SK-MEL-5 (cell line): ENCODE results near the gene SERTAD2. TPM values are rescaled to one million over a fixed set of nuclear protein-coding genes. Genes with fewer than 3 reads are reported as not detected.
A peak's percentile ranks its signal among the peaks of the same experiment; 100 is the strongest.

Source experiments
- DNase-seq: peaks from one replicate; pipeline ENCODE4 v3.0.0-alpha.2; 2016; ENCODE audit warnings: low read depth, low spot score
- in situ Hi-C: cut with HindIII; loops from 2 replicates; pipeline ENCODE4 v1.10.0; 2016; ENCODE audit warnings: low sequenced_read_pairs, high pct_unique_total_duplicates, low pct_unique_long_range_greater_than_20kb
- total RNA-seq: library from RNA; depleted of rRNA; stranded (reverse); fragments of >200 nt; shearing (Covaris generic); gene quantifications from 2 replicates; pipeline ENCODE4 v1.2.3, GENCODE V29; 2014

SERTAD2 gene
- total RNA-seq, 1 experiment from 2014 or later, result 11.2 TPM

- peak; percentile 58 for DNase-seq
- in situ Hi-C loops, result no loop called here
Measured at GRCh38 chr2:64679673-64680425, 26.1 kb upstream of the SERTAD2 start.

DNA sequence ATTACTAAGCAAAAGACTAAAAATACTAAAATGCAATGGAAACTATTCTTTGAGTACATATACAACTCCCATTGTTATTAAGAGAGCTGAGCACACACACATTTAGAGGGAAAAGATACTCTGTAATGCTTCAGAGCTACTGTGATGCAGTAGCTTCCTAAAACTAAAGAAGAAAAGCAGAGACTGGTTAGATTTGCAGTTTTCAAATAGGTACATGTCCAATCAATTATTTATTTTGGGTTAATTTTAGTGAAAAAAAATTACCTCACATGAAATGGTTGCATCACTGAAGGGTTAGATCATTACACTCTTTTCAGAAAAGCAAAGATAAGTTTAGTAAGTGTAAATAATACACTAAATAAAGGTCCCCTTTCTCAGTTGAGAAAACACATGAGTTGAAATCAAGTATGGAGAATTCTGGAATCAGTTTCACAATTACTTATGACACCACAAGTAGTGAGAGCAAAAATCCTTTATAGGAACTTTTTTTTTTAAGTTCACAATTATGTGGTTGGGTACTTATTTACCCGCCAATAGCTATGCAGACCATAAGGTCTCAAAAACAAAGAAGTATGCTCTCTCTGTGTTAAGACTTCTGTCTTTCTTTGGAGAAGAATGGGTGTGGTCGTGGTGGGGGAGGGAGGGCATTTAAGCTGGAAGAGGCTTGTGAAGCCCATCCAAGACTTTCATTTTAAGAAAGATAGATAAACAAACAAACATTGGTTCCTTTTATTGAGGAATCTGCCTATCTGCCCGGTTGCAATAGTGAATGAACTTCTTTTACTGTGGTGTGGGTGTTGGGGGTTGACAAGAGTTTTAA lies 25.3 kb upstream of the SERTAD2 start:
- peak; percentile 53 for DNase-seq

DNA sequence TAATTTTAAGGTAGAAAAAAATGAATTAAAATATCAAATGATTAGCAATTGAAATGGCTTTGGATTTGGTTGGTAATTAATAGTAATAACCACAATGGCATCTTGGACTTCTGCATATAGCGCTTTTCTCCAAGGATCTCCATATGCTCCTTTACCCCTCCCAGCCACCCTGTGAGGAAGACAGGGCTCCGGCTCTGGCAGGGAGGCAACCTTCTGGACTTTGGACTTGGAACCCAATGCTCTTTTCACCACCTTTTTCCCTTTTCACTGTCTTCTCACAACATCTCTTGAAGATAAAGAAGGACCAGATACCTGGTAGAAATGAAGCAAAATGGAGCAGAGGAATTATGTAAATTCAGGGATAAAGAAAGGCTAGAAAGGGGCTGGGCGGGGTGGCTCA lies 23.8 kb upstream of the SERTAD2 start:
- no peak for DNase-seq
- in situ Hi-C loops, result no loop called here

More for the DNA sequence above, 25.3 kb upstream of the SERTAD2 start:
- in situ Hi-C loops, result no loop called here

DNA sequence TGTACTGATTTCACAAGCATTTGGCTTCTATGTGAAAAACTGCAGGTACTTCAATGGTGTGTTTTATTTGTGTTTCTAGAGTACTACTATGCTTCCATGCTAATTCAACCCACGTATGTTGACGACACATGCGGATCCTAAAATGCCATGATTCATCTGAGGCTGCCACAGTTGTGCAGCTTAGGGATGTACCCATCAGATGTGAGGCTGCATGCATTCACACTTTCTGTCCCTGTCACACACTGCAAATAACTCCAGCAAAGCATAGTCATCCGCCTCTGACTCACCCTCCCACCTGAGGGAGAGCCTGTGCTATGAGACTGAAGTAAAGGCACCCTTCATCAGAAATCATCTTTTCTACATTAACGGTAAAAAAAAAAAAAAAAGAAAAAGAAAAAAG lies 22.1 kb upstream of the SERTAD2 start:
- in situ Hi-C loops, result no loop called here
- no peak for DNase-seq

DNA sequence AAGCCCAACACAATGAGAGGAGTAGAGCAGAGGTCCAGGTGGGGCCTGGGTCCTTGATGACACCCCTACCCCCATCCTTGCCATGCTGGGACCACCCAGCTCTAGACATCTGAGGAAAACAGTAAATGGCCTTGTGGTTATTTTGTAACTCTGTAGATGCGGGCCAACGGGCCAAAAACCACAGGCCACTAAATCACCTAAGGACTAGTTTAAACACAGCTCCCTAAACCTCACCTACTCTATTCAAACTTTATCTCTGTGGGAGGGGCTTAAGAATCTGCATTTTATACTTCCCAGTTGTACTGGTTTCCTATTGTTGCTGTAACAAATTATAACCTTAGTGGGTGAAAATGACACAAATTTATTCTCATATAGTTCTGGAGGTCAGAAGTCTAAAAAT lies 19.0 kb upstream of the SERTAD2 start:
- in situ Hi-C loops, result no loop called here
- no peak for DNase-seq

DNA sequence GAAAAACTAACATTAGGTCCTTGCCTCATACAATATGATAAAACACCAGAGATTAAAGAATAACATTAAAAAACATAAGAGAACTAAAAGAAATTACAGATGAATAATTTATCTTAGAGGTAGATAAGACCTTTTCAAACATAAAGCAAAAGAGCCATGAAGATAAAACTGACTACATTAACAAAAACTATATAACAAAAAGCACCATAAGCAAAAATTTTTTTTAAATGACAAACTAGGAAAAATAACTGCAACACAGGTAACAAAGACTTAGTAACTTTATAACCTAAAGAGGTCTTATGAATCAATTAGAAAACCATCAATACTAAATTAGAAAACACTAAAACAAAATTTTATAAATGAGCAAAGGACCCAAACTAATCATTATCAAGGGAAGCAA lies 16.3 kb upstream of the SERTAD2 start:
- no peak for DNase-seq
- in situ Hi-C loops, result no loop called here

- DNase-seq, result no peak
- in situ Hi-C loops, result no loop called here
Measured at GRCh38 chr2:64669288-64669687, 15.6 kb upstream of the SERTAD2 start.

GRCh38 chr2:64668542-64668941 lies 14.8 kb upstream of the SERTAD2 start:
- DNase-seq, result no peak
- in situ Hi-C loops, result no loop called here

DNA sequence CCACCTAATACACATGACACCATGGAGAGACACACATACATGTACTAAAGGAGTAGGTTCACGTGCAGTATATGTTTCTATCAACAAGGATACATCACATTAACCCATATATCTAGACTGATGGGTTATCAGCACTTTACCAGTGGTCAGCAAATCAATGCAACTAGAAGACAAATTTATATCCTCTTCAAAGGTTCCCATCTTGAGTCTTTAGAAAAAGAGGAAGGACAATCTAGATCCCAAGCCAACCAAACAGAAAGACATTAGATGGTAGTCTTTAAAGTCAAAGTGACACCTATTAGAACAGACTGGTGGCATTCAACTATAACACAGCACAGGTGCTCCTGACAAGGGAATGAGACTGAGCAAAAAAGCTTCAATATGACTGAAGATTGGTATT lies 13.8 kb upstream of the SERTAD2 start:
- in situ Hi-C loops, result no loop called here
- no peak for DNase-seq

GRCh38 chr2:64666810-64667438 lies 13.2 kb upstream of the SERTAD2 start:
- in situ Hi-C loops, result no loop called here
- peak; percentile 75 for DNase-seq

DNA sequence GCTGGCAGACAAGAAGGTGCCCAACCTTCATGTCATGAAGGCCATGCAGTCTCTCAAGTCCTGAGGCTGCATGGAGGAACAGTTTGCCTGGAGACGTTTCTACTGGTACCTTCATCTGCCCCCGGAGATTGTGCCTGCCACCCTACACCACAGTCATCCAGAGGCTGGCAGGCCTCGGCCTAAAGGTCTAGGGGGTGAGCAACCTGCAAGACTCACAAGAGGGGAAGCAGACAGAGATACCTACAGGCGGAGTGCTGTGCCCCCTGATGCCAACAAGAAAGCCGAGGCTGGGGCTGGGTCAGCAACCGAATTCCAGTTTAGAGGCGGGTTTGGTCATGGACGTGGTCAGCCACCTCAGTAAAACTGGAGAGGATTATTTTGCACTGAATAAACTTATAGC lies 12.0 kb upstream of the SERTAD2 start:
- in situ Hi-C loops, result no loop called here
- no peak for DNase-seq

DNA sequence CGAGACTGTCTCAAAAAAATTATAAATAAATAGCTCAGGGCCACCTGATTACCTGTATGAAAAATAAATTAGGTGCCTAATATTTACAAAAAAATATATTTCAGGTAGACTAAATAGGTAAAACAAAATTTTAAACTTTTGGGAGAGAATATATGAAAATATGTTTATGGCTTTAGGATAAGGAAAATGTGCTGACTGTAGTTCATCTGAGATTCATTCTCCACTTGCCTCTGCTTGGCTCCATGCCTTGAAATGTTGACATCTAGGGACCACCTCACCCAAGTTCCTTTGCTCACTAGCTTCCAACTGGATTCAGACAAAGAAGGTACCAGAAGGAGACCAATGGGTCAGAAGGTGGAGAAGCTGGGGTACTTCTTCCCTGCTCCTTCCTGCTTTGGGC lies 9.7 kb upstream of the SERTAD2 start:
- in situ Hi-C loops, result no loop called here
- DNase-seq, result no peak

- in situ Hi-C loops, result no loop called here
- no peak for DNase-seq
Measured at GRCh38 chr2:64661741-64662169, 8.0 kb upstream of the SERTAD2 start.

GRCh38 chr2:64659252-64659651 lies 5.5 kb upstream of the SERTAD2 start:
- in situ Hi-C loops, result no loop called here
- DNase-seq, result no peak

DNA sequence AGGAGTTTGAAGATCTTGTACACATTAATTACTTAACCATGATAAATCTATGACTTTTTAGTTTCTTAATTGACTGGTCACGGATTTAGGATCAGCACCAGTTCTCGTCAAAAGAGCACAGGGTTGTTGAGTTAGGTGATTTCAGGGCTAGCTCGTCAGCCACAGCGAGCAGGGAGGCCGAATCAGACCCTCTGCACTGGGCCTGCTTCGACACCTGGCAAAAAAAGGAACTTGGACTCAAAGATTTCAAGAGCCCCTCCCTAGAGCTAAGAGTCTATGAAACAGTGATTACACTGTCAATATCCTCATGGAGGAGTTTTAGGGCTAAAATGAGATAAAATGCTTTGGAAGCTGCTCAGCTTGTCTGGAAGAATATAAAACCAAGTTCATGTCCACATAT lies 4.6 kb upstream of the SERTAD2 start:
- in situ Hi-C loops, result no loop called here
- no peak for DNase-seq

DNA sequence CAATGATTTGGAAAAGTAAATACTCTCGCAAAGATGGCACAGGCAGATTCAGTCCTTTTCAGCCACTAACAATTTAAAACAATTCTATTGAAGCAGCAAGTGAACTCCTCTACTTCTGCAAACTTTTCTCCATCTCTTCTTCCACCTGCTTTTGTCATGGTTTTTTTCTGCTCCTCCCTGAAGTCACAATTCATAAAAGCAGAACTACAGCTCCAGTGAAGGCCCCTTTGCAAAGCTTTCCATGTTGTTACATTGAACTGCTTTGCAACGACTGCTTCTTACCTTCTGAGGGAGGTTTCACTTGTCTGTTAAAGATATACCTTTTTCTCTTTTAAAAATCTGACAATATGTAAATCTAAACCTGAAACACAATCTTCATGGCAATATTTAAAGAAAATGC lies 3.7 kb upstream of the SERTAD2 start:
- in situ Hi-C loops, result no loop called here
- no peak for DNase-seq

GRCh38 chr2:64656379-64656778 lies 2.7 kb upstream of the SERTAD2 start:
- no peak for DNase-seq
- in situ Hi-C loops, result no loop called here

- in situ Hi-C loops, result no loop called here
- no peak for DNase-seq
Measured at GRCh38 chr2:64655873-64656272, 2.2 kb upstream of the SERTAD2 start.
